AG04449 (cell line): ENCODE measurements around the gene PLXNA4.
A peak's percentile ranks its signal among the peaks of the same experiment; 100 is the strongest.

Source experiments
- CTCF ChIA-PET: fragments of 350-600 bp; formaldehyde crosslinking; extraction: SDS; loops from one replicate; lab custom pipeline; 2021; ENCODE audit warnings: antibody characterized with exemption; lab: Yijun Ruan, JAX
- POLR2A ChIA-PET: fragments of 400-600, 350-600 bp; formaldehyde crosslinking; extraction: SDS; loops from one replicate; lab custom pipeline; 2020; ENCODE audit warnings: antibody characterized with exemption, inconsistent platforms; lab: Yijun Ruan, JAX
- DNase-seq: peaks from one replicate; pipeline ENCODE4 v3.0.0-alpha.2; 2010; ENCODE audit warnings: low read depth, low spot score
- H3K4me3 ChIP-seq: 2 replicates; pipeline ENCODE4 v1.5.1; 2011; ENCODE audit warnings: low read depth, mild to moderate bottlenecking, control low read depth, low read length
- CTCF ChIP-seq: IDR thresholded peaks from one replicate; pipeline ENCODE4 v1.5.1; 2011; ENCODE audit warnings: mild to moderate bottlenecking, moderate library complexity, low read length, control low read depth, inconsistent platforms; ENCODE audit not compliant: insufficient read depth; ENCODE audit errors: missing control alignments

Gene PLXNA4

GRCh38 chr7:132252793-132253100 is 323.5 kb downstream of the PLXNA4 start:
- no peak overlapping the region for H3K4me3 ChIP-seq
- POLR2A ChIA-PET = no interaction called here
- no peak for TF ChIP-seq CTCF
- CTCF ChIA-PET = interaction anchor here (0.6 to 7.1 kb wide), 5 partner anchors 288 to 393 kb away, joined by 3 to 82 read pairs (median 9); no protein-coding TSS in a partner anchor
- no peak for DNase-seq

GRCh38 chr7:132251327-132251659 is 325.0 kb downstream of the PLXNA4 start:
- H3K4me3 ChIP-seq = no peak overlapping the region
- ChIA-PET CTCF (interaction anchor here (0.9 to 7.1 kb wide), 8 partner anchors 21 to 561 kb away, joined by 3 to 82 read pairs (median 4); no protein-coding TSS in a partner anchor), POLR2A (no interaction called here)
- DNase-seq = no peak
- TF ChIP-seq CTCF = no peak

GRCh38 chr7:132250480-132251326 is 325.6 kb downstream of the PLXNA4 start:
- ChIA-PET POLR2A (interaction anchor here (0.7 kb wide), 1 partner anchor 63 kb away, joined by 3 read pairs; no protein-coding TSS in a partner anchor), CTCF (interaction anchor here (0.8 to 7.1 kb wide), 5 partner anchors 246 to 493 kb away, joined by 3 to 82 read pairs (median 6); no protein-coding TSS in a partner anchor)
- no peak for DNase-seq
- no peak overlapping the region for H3K4me3 ChIP-seq
- TF ChIP-seq CTCF = no peak

- POLR2A ChIA-PET = no interaction called here
- CTCF ChIA-PET = interaction anchor here (0.7 to 7.1 kb wide), 6 partner anchors 50 to 560 kb away, joined by 3 to 82 read pairs (median 8); no protein-coding TSS in a partner anchor
Observed at GRCh38 chr7:132249256-132249971, 326.9 kb downstream of the PLXNA4 start.

GRCh38 chr7:132248841-132249240 is 327.4 kb downstream of the PLXNA4 start:
- ChIA-PET POLR2A (no interaction called here), CTCF (interaction anchor here (0.7 to 7.1 kb wide), 5 partner anchors 50 to 559 kb away, joined by 3 to 82 read pairs (median 4); no protein-coding TSS in a partner anchor)
- TF ChIP-seq CTCF = no peak
- H3K4me3 ChIP-seq = no peak overlapping the region
- no peak for DNase-seq

More at GRCh38 chr7:132249256-132249971, 326.9 kb downstream of the PLXNA4 start:
- DNase-seq = no peak
- no peak overlapping the region for H3K4me3 ChIP-seq
- peak; percentile 21 for TF ChIP-seq CTCF
